ENCODE measurements around the gene TUBGCP6. TPM values are rescaled to one million over a fixed set of nuclear protein-coding genes. Genes with fewer than 3 reads are reported as not detected.
A peak's percentile ranks its signal among the peaks of the same experiment; 100 is the strongest.
"Not testable (repeated sequence)": the region's sequence is repeated elsewhere in the genome, so short reads cannot be mapped to it uniquely, and the experiment has no call there.

Gene TUBGCP6
- total RNA-seq, 1 experiment from 2014 or later: 15.0 TPM

DNA sequence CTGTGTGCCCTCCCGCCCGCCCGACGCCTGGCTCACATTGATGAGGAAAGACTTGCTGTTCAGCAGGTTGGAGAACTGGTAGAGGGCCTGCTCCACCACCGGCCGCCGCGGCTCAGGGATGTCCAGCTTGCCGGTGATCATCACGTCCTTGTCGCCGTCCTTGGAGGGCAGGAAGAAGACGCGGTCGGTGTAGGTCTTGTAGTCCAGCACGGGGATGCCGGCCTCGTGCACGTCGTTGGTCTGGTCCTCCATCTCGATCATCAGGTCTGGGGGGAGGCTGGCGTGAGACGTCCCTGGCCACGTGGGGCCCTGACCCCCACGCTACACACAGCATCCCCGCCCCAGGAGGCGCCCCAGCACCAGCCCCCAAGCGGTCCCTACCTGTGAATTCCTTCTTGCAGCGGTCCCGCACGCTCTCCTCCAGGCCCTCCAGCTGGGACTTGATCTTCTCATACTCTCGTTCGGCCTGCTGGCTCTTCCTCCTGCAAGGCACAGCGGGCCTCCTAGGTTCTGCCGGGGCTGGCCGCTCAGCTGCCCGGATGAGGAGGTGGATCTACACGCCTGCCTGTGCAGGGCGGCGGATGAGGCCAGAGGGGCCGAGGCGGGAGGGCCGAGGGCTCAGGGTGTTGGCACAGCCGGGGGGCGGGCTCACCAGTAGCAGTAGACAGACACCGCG lies 36.0 kb upstream of the TUBGCP6 start:
- in situ Hi-C loops (cut with HindIII; ENCODE audit: low pct_unique_long_range_greater_than_20kb, low sequenced_read_pairs): no loop called here
- DNase-seq (ENCODE audit: low read depth, low spot score): no peak

- in situ Hi-C loops (cut with HindIII; ENCODE audit: low pct_unique_long_range_greater_than_20kb, low sequenced_read_pairs): no loop called here
- no peak for DNase-seq (ENCODE audit: low read depth, low spot score)
Measured at GRCh38 chr22:50280022-50280707, 35.3 kb upstream of the TUBGCP6 start.

DNA sequence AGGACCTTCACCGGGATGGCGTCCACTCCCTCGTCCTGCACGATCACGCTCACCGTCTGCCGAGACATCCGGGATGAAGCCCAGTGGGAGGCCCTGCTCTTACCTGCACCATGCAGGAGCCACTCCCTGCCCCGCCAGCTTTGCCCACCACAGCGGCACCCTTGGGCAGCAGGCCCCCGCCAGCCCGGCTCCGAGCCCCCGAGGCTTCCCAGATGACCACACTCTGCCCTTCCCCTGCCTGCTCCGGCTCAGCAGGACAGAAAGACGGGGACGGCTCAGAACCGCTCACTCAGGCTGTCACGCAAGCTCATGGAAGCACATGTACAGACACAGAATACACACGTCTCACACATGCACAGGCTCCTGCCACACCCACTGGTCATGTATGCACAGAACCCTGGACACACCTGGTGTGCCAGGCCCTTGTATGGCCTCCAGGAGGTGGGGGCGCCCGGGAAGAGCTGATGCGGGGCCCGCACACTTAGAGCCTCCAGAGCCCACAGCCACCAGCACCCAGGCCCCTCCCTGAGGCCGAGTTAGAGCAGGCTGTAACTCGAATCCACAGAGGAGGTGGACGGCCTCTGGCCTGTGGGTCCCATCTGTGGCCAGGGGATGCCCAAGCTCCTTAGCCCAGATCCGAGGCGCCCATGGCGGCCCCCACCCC lies 34.3 kb upstream of the TUBGCP6 start:
- in situ Hi-C loops (cut with HindIII; ENCODE audit: low pct_unique_long_range_greater_than_20kb, low sequenced_read_pairs): no loop called here
- no peak for DNase-seq (ENCODE audit: low read depth, low spot score)

DNA sequence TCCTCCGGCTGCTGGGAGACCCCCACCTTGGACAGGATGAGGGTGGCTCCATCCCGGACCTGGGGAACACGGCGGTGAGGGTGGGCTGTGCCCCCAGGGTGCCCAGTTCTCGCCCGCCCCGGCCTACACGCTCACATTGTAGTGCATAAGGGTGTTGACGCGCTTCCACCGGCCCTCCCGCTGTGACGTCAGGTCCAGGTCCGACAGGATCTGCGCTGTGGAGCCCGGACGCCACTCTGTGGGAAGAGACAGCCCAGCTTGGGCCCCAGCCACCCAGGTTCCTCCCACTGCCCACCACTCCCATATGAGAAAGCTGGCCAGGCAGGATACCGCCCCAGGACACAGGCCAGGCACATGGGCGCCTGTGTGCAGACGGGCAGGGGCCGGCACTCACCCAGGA lies 33.6 kb upstream of the TUBGCP6 start:
- in situ Hi-C loops (cut with HindIII; ENCODE audit: low pct_unique_long_range_greater_than_20kb, low sequenced_read_pairs): no loop called here
- DNase-seq (ENCODE audit: low read depth, low spot score): no peak

GRCh38 chr22:50277761-50278160 lies 32.9 kb upstream of the TUBGCP6 start:
- in situ Hi-C loops (cut with HindIII; ENCODE audit: low pct_unique_long_range_greater_than_20kb, low sequenced_read_pairs): no loop called here

DNA sequence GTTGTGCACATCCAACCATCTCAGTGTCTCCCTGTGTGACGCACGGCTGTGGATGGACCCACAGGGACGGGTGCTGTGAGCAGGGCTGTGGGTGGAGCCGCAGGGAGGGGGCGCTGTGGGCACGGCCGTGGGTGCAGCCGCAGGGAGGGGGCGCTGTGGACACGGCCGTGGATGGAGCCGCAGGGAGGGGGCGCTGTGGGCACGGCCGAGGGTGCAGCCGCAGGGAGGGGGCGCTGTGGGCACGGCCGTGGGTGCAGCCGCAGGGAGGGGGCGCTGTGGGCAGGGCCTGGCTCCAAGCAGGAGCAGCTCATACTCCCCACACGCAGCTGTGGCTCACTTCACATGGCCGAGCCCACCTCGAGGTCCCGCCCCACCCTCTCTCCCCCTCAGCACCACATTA lies 31.3 kb upstream of the TUBGCP6 start:
- in situ Hi-C loops (cut with HindIII; ENCODE audit: low pct_unique_long_range_greater_than_20kb, low sequenced_read_pairs): no loop called here
- DNase-seq (ENCODE audit: low read depth, low spot score): peak; percentile 55

More at GRCh38 chr22:50277761-50278160, 32.9 kb upstream of the TUBGCP6 start:
- DNase-seq (ENCODE audit: low read depth, low spot score): no peak

GRCh38 chr22:50275181-50276055 lies 30.6 kb upstream of the TUBGCP6 start:
- in situ Hi-C loops (cut with HindIII; ENCODE audit: low pct_unique_long_range_greater_than_20kb, low sequenced_read_pairs): no loop called here

DNA sequence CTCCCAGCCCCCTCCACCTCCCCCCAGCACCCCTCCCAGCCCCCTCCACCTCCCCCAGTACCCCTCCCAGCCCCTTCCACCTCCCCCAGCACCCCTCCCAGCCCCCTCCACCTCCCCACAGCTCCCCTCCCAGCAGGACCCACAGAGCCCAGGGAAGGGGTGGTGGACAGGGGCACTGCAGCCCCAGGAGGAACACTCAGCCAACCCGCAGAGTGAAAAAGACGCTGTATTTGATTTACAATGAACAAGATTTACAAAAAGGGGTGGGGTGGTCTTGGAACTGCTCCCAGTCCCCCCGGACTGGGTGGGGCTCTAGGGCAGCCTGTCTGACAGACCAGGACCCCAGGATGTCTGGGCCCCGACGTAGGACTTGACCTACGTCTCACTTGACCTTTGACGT lies 29.9 kb upstream of the TUBGCP6 start:
- in situ Hi-C loops (cut with HindIII; ENCODE audit: low pct_unique_long_range_greater_than_20kb, low sequenced_read_pairs): no loop called here
- no peak for DNase-seq (ENCODE audit: low read depth, low spot score)

More at GRCh38 chr22:50275181-50276055, 30.6 kb upstream of the TUBGCP6 start:
- DNase-seq (ENCODE audit: low read depth, low spot score): no peak

DNA sequence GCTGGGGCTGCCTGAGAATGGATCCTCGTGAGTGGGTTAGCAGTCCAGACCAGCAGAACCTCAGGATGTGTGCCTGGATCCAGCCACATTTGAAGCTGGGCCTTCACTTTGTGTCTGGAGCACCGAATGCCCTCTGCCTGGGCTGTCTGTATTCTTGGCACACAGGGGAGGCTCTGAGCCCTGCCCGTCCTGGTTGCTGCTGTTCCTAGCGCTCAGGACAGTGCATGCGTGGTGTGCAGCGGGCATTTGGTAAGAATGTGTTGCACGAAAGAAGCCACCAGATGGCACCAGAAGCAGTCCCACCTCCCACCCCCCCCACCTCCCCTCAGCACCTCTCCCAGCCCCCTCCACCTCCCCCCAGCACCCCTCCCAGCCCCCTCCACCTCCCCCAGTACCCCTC lies 29.5 kb upstream of the TUBGCP6 start:
- DNase-seq (ENCODE audit: low read depth, low spot score): peak; percentile 84
- in situ Hi-C loops (cut with HindIII; ENCODE audit: low pct_unique_long_range_greater_than_20kb, low sequenced_read_pairs): no loop called here

GRCh38 chr22:50273781-50274180 lies 29.0 kb upstream of the TUBGCP6 start:
- DNase-seq (ENCODE audit: low read depth, low spot score); in situ Hi-C loops (cut with HindIII; ENCODE audit: low pct_unique_long_range_greater_than_20kb, low sequenced_read_pairs): not testable (repeated sequence)

DNA sequence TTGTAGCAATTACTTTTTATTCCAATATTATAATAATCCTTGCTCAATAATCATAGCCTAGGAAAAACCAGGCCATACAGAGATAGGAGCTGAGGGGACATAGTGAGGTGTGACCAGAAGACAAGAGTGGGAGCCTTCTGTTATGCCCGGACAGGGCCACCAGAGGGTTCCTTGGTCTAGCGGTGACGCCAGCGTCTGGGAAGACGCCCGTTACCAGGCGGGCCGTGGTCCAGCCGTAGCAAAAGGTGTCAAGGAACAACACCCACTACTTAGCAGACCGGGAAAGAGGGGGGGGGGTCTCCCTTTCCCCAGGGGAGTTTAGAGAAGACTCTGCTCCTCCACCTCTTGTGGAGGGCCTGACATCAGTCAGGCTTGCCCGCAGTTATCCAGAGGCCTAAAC lies 28.5 kb upstream of the TUBGCP6 start:
- in situ Hi-C loops (cut with HindIII; ENCODE audit: low pct_unique_long_range_greater_than_20kb, low sequenced_read_pairs): not testable (repeated sequence)

DNA sequence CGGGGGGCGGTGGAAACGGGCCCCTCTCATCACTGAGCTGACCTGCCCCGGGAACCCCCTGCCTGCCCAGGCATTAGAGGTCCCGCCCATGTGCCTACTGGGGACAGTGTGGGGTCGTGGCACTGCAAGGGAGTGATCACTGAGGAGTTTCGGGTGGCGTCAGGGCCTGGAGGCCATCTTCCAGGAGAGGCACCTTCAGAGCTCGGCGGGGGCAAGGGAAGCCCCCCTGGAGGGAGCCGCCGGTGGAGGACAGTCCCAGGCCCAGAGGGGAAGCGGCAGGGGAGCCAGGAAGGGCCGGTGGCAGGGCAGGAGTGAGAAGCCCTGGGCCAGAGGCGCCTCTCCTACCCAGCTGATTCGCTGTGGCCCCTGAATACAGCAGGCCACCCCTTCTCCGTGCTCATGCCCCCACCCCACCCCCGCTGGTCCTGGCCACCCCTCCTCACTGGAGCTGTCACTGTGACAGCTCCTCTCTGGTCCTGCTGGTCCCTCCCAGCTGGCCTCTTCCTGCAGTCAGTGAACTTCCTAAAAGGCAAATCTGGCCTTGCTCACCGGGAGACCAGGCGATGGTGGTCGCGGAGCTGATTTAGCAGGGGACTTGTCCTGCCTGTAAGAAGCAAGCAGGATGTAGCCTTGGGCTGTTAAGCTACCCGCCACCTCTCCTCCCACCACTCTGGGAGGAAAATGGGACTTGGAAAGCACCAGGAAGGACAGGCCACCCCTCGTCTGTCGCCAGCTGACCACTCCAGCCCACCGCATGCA lies 27.4 kb upstream of the TUBGCP6 start:
- in situ Hi-C loops (cut with HindIII; ENCODE audit: low pct_unique_long_range_greater_than_20kb, low sequenced_read_pairs): no loop called here
- no peak for DNase-seq (ENCODE audit: low read depth, low spot score)

More for the DNA sequence above, 28.5 kb upstream of the TUBGCP6 start:
- DNase-seq (ENCODE audit: low read depth, low spot score): not testable (repeated sequence)

- peak; percentile 52 for DNase-seq (ENCODE audit: low read depth, low spot score)
- in situ Hi-C loops (cut with HindIII; ENCODE audit: low pct_unique_long_range_greater_than_20kb, low sequenced_read_pairs): no loop called here
Measured at GRCh38 chr22:50271519-50271970, 26.7 kb upstream of the TUBGCP6 start.

GRCh38 chr22:50270666-50271394 lies 26.0 kb upstream of the TUBGCP6 start:
- in situ Hi-C loops (cut with HindIII; ENCODE audit: low pct_unique_long_range_greater_than_20kb, low sequenced_read_pairs): no loop called here
- peak; percentile 26 for DNase-seq (ENCODE audit: low read depth, low spot score)

- in situ Hi-C loops (cut with HindIII; ENCODE audit: low pct_unique_long_range_greater_than_20kb, low sequenced_read_pairs): no loop called here
- peak; percentile 62 for DNase-seq (ENCODE audit: low read depth, low spot score)
Measured at GRCh38 chr22:50269970-50270665, 25.3 kb upstream of the TUBGCP6 start, which contains the start of gene MAPK11. Gene MAPK11 (minus strand): TSS chr22:50270380. CDS start chr22:50270292, 88 bp downstream.

DNA sequence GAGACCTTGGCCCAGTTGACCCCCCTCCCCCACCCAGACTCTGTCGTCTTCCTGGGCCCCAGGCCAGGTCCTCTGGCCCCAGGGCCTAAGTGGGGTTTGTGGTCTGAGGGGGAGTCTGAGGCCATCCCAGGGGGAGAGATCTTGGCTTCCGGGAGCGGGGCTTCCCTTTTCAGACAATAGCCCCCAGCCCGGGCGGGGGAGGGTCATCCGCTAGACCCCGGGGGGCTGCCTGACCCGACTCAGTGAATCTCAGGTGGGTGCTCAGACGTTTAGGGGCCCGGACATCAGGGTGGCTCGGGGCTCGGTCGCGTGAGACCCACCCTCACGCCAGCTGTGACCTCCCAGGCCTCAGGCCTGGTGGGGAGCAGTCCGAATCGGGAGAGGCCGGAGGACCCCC lies 24.7 kb upstream of the TUBGCP6 start:
- no peak for DNase-seq (ENCODE audit: low read depth, low spot score)
- in situ Hi-C loops (cut with HindIII; ENCODE audit: low pct_unique_long_range_greater_than_20kb, low sequenced_read_pairs): no loop called here

All from SK-MEL-5 (cell line).